ENCODE measurements around the gene PCMT1. TPM values are rescaled to one million over a fixed set of nuclear protein-coding genes. Genes with fewer than 3 reads are reported as not detected.

The PCMT1 gene
- total RNA-seq, 4 donors from 2014 or later = 25.8 to 97.3 (median 64.4) TPM

DNA sequence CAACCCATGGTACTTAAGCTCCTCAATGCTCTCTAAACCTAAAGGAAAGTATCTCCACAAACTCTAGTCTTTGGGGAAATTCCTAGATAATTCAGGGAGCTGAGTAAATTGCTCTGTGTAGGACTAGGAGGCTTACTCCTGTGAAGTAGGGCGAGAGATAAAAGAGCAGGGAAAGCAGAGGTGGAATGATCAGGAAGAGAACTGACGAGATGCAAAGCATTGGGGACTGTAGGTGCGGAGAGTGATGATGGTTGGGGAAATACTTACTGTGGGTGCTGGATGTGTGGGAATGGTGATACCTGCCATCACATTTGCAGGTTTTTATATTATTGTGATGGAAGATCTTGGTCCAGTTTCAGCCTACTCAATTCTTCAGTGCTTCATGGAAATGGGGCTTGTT is 30.0 kb upstream of the PCMT1 start:
- no peak for DNase-seq
- Histone ChIP-seq H3K36me3 (no peaks in the 10 kb centered on the region), H3K9me3 (no peaks in the 10 kb centered on the region), H3K4me3 (no peak overlapping the region), H3K27ac (no peak overlapping the region), H3K4me1 (peaks cover 4 to 39% (median 25%) of the 10 kb centered on the region in 4 donors), H3K27me3 (no peaks in the 10 kb centered on the region)
- TF ChIP-seq EP300 (IDR thresholded peaks at IDR 0.05; ENCODE audit: low read depth) (no peak), POLR2AphosphoS5 (IDR thresholded peaks at IDR 0.05) (no peak), CTCF (IDR thresholded peaks at IDR 0.05) (no peak), POLR2A (IDR thresholded peaks at IDR 0.05) (no peak)
- WGBS, 2 donors (ENCODE audit: low coverage in 1 of 2) = 90 to 91% methylated on average over 3 of the region's 3 CpGs
- intact Hi-C loops (cut with DNase I; ENCODE audit: low total_unique reads) (no loop called here), in situ Hi-C loops (cut with MboI; ENCODE audit: low pct_ligation_motif_present in 1 of 4, low pct_unique_long_range_greater_than_20kb in 1 of 4, low sequenced_read_pairs in 3 of 4) (loop anchor here in 1 of 4 donors (25.0 kb wide), 1 partner anchor 157 kb away; the partner anchor contains the start of gene GINM1)

DNA sequence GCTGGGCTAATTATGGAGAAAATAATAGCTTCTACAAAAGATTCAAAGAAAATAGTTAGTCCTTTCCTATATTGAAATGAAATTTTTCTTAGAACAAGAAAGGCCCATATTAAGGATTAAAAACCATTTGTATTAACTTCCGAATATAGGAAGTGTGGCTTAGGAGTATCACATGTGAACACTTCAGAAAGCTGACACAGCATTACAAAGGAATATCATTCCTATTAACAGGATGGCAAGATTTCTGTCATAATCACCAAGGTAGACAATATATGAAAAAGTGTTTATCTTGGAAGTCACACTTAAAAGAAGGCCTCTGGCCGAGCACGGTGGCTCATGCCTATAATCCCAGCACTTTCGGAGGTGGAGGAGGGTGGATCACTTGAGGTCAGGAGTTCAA is 26.3 kb upstream of the PCMT1 start:
- WGBS, 2 donors (ENCODE audit: low coverage in 1 of 2) = 91 to 93% methylated on average over 4 of the region's 4 CpGs
- in situ Hi-C loops (cut with MboI; ENCODE audit: low pct_ligation_motif_present in 1 of 4, low pct_unique_long_range_greater_than_20kb in 1 of 4, low sequenced_read_pairs in 3 of 4) = loop anchor here in 2 of 4 donors (10.0 to 25.0 kb wide), 2 partner anchors 161 to 202 kb away; partner anchors contain the start of genes GINM1 (in 1 of the 2) and RAET1G (in 1 of the 2)
- TF ChIP-seq EP300 (IDR thresholded peaks at IDR 0.05; ENCODE audit: low read depth) (no peak), POLR2A (IDR thresholded peaks at IDR 0.05) (no peak), POLR2AphosphoS5 (IDR thresholded peaks at IDR 0.05) (no peak), CTCF (IDR thresholded peaks at IDR 0.05) (no peak)
- Histone ChIP-seq H3K27me3 (no peaks in the 10 kb centered on the region), H3K27ac (peak overlapping the region in 1 of 4 donors; percentile 39), H3K4me1 (peaks cover 0 to 15% (median 9%) of the 10 kb centered on the region in 4 donors), H3K36me3 (peaks cover 0 to 5% (median 0%) of the 10 kb centered on the region in 4 donors), H3K4me3 (no peak overlapping the region), H3K9me3 (no peaks in the 10 kb centered on the region)
- no peak for DNase-seq
- intact Hi-C loops (cut with DNase I; ENCODE audit: low total_unique reads) = no loop called here

DNA sequence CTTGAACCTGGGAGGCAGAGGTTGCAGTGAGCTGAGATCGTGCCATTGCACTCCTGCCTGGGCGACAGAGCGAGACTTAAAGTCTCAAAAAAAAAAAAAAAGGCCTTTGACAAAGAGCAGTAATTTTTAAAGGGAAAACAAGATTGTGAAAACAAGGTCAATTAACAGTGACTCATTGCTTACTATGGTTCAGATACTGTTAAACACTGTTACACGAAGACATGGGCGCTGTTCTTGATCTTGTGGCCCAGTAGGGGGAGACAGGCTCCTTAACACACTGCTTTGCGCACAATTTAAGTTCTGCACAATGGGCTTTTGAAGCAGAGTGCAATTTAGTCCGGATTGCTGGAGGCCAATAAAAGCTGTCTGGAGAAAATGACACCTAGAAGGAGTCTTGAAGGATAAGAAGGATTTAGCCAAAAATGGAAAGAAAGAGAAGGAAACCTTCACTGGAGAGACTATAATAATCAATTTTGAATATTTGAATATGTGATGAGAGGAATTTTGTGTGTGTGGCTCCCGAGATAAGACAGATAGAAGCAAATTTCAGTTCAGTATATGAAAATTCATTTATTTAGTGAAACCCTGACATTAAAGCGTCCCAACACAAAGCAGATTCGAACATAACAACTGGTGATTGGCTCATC is 25.6 kb upstream of the PCMT1 start:
- Histone ChIP-seq H3K27me3 (no peaks in the 10 kb centered on the region), H3K9me3 (no peaks in the 10 kb centered on the region), H3K36me3 (peaks cover 0 to 12% (median 2%) of the 10 kb centered on the region in 4 donors), H3K4me3 (no peak overlapping the region), H3K4me1 (peaks cover 0 to 10% (median 7%) of the 10 kb centered on the region in 4 donors), H3K27ac (peak overlapping the region in 1 of 4 donors; percentile 39)
- DNase-seq = peak; percentile 60
- in situ Hi-C loops (cut with MboI; ENCODE audit: low pct_ligation_motif_present in 1 of 4, low pct_unique_long_range_greater_than_20kb in 1 of 4, low sequenced_read_pairs in 3 of 4) (loop anchor here in 2 of 4 donors (10.0 to 25.0 kb wide), 2 partner anchors 162 to 201 kb away; partner anchors contain the start of genes GINM1 (in 1 of the 2) and RAET1G (in 1 of the 2)), intact Hi-C loops (cut with DNase I; ENCODE audit: low total_unique reads) (no loop called here)
- peak in 1 of 3 donors; percentile 31 for TF ChIP-seq POLR2AphosphoS5 (IDR thresholded peaks at IDR 0.05)
- no peak for TF ChIP-seq POLR2A (IDR thresholded peaks at IDR 0.05)
- peak; percentile 63 to 77 (median 66) for TF ChIP-seq CTCF (IDR thresholded peaks at IDR 0.05)
- TF ChIP-seq EP300 (IDR thresholded peaks at IDR 0.05; ENCODE audit: low read depth) = no peak
- WGBS, 2 donors (ENCODE audit: low coverage in 1 of 2) = 27 to 50% methylated on average over 9 to 10 of the region's 10 CpGs

DNA sequence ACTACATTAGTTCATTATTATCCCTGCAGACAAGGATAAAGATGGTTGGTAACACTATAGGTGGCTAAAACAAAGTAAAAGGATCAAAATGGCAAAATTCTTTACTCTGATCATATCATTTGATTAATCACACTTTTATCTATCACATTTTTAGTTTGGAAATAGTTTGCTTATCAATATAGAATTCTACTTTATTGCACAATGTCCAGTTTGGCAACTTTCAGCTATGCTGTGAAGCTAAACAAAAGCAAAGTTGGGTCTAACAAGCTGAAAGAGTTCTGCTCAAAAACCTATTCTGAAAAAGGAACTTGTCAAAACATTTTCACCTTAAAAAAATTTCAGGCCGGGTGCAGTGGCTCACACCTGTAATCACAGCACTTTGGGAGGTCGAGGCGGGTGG is 23.8 kb upstream of the PCMT1 start:
- no peak overlapping the region for H3K27ac ChIP-seq
- no peaks in the 10 kb centered on the region for H3K9me3 ChIP-seq
- in situ Hi-C loops (cut with MboI; ENCODE audit: low pct_ligation_motif_present in 1 of 4, low pct_unique_long_range_greater_than_20kb in 1 of 4, low sequenced_read_pairs in 3 of 4) = loop anchor here in 1 of 4 donors (10.0 kb wide), 1 partner anchor 199 kb away; the partner anchor contains the start of gene RAET1G
- H3K4me1 ChIP-seq = peaks cover 0 to 8% (median 7%) of the 10 kb centered on the region in 4 donors
- DNase-seq = no peak
- TF ChIP-seq CTCF (IDR thresholded peaks at IDR 0.05) (no peak), EP300 (IDR thresholded peaks at IDR 0.05; ENCODE audit: low read depth) (no peak), POLR2AphosphoS5 (IDR thresholded peaks at IDR 0.05) (no peak), POLR2A (IDR thresholded peaks at IDR 0.05) (no peak)
- WGBS, 2 donors (ENCODE audit: low coverage in 1 of 2) = 83 to 91% methylated on average over 3 of the region's 3 CpGs
- H3K27me3 ChIP-seq = no peaks in the 10 kb centered on the region
- no peak overlapping the region for H3K4me3 ChIP-seq
- intact Hi-C loops (cut with DNase I; ENCODE audit: low total_unique reads) = no loop called here
- H3K36me3 ChIP-seq = peaks cover 0 to 21% (median 10%) of the 10 kb centered on the region in 4 donors

Data from transverse colon (tissue), 4 donors.